ENCODE measurements around the gene TCAF1.

DNA sequence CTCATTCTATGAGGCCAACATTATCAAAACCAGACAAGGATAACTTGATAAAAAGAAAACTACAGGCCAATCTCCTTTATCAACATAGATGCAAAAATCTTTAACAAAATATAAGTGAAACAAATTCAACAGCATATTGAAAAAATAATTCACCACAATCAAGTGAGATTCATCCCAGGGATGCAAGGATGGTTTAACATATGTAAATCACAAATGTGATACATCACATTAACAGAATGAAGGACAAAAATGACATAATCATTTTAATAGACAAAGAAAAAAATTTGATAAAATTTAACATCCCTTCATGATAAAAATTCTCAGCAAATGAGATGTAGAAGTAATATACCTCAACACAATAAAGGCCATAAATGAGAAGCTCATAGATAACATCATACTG lies 53.8 kb downstream of the TCAF1 start:
- TF ChIP-seq, protein P1, sequence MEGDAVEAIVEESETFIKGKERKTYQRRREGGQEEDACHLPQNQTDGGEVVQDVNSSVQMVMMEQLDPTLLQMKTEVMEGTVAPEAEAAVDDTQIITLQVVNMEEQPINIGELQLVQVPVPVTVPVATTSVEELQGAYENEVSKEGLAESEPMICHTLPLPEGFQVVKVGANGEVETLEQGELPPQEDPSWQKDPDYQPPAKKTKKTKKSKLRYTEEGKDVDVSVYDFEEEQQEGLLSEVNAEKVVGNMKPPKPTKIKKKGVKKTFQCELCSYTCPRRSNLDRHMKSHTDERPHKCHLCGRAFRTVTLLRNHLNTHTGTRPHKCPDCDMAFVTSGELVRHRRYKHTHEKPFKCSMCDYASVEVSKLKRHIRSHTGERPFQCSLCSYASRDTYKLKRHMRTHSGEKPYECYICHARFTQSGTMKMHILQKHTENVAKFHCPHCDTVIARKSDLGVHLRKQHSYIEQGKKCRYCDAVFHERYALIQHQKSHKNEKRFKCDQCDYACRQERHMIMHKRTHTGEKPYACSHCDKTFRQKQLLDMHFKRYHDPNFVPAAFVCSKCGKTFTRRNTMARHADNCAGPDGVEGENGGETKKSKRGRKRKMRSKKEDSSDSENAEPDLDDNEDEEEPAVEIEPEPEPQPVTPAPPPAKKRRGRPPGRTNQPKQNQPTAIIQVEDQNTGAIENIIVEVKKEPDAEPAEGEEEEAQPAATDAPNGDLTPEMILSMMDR (conservative IDR thresholded peaks at IDR 0.05; ENCODE audit: low read length), result no peak
- no peak for TF ChIP-seq EZH2phosphoT487 (IDR thresholded peaks at IDR 0.05; ENCODE audit: borderline replicate concordance)

All from Loucy (cell line).